ENCODE measurements around the gene PTPRCAP.

Gene PTPRCAP

DNA sequence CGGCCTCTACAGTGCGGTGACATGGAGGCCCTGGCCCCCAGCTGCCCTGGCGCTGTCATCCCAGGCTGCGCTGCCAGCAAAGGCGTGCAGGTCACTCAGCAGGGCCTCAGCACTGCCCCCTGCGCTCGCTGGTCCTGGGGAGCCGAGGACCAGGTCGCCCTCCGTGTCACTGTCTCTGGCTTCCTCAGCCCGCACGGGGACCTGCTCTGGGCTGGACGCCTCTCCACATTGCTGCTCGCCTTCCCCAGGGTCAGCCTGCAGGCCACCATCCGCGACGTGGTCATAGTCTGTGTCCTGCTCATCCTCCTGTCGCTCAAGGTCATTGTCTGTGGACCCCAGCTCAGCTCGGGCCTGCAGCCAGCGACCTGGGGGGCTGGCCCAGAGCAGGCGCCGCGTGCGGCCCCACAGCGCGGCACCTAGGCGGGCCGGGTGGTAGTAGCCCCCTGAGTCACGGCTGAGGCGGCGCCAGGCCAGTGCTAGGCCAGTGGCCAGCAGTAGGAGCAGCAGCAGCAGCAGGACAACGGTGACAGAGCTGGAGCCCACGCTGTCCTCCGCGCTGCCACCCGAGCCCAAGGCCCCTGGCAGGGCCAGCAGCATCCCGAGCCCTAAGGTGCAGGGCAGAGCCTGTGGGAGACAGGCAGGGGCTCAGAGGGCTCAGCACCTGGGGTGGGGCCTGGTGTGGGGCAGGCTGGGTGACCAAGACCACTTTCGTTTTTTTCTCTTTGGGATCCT lies 1.6 kb downstream of the PTPRCAP start:
- Histone ChIP-seq H3K27ac (peak overlapping the region; percentile 60 to 71), H3K4me1 (peaks cover 0 to 39% (median 23%) of the 10 kb centered on the region in 4 donors), H3K9me3 (no peaks in the 10 kb centered on the region), H3K36me3 (peaks cover 26 to 99% (median 83%) of the 10 kb centered on the region in 3 donors), H3K27me3 (no peaks in the 10 kb centered on the region), H3K4me3 (no peak overlapping the region)
- TF ChIP-seq CTCF (IDR thresholded peaks at IDR 0.05): no peak
- intact Hi-C loops (cut with DNase I; ENCODE audit: low total_unique reads): no loop called here
- DNase-seq: peak in 1 of 2 donors; percentile 66

- peaks cover 33 to 99% (median 81%) of the 10 kb centered on the region in 3 donors for H3K36me3 ChIP-seq
- no peak for DNase-seq
- intact Hi-C loops (cut with DNase I; ENCODE audit: low total_unique reads): no loop called here
- no peak overlapping the region for H3K4me3 ChIP-seq
- no peaks in the 10 kb centered on the region for H3K9me3 ChIP-seq
- no peaks in the 10 kb centered on the region for H3K27me3 ChIP-seq
- no peak for TF ChIP-seq CTCF (IDR thresholded peaks at IDR 0.05)
- peaks cover 0 to 33% (median 18%) of the 10 kb centered on the region in 4 donors for H3K4me1 ChIP-seq
- H3K27ac ChIP-seq: peak overlapping the region; percentile 60 to 71
Observed at GRCh38 chr11:67435031-67435726, 2.3 kb downstream of the PTPRCAP start.

DNA sequence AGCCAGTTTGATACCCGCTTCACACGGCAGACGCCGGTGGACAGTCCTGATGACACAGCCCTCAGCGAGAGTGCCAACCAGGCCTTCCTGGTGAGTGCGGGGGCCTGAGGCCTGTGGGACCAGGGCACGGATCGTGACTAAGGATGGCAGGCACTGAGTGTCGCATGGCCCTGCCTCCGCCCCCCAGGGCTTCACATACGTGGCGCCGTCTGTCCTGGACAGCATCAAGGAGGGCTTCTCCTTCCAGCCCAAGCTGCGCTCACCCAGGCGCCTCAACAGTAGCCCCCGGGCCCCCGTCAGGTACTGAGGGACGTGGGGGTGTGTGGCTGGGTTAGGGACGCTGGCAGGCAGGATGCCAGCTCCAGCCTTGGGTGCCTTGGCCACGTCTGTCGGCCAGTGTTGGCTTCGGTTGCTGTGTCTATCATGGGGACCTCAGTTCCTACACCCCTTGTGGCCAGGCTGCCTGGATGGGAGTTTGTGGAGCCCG lies 3.0 kb downstream of the PTPRCAP start:
- Histone ChIP-seq H3K4me3 (no peak overlapping the region), H3K9me3 (no peaks in the 10 kb centered on the region), H3K27me3 (no peaks in the 10 kb centered on the region), H3K36me3 (peaks cover 34 to 95% (median 76%) of the 10 kb centered on the region in 3 donors), H3K27ac (peak overlapping the region in 1 of 2 donors; percentile 71), H3K4me1 (peaks cover 0 to 33% (median 20%) of the 10 kb centered on the region in 4 donors)
- intact Hi-C loops (cut with DNase I; ENCODE audit: low total_unique reads): no loop called here
- no peak for TF ChIP-seq CTCF (IDR thresholded peaks at IDR 0.05)
- no peak for DNase-seq

DNA sequence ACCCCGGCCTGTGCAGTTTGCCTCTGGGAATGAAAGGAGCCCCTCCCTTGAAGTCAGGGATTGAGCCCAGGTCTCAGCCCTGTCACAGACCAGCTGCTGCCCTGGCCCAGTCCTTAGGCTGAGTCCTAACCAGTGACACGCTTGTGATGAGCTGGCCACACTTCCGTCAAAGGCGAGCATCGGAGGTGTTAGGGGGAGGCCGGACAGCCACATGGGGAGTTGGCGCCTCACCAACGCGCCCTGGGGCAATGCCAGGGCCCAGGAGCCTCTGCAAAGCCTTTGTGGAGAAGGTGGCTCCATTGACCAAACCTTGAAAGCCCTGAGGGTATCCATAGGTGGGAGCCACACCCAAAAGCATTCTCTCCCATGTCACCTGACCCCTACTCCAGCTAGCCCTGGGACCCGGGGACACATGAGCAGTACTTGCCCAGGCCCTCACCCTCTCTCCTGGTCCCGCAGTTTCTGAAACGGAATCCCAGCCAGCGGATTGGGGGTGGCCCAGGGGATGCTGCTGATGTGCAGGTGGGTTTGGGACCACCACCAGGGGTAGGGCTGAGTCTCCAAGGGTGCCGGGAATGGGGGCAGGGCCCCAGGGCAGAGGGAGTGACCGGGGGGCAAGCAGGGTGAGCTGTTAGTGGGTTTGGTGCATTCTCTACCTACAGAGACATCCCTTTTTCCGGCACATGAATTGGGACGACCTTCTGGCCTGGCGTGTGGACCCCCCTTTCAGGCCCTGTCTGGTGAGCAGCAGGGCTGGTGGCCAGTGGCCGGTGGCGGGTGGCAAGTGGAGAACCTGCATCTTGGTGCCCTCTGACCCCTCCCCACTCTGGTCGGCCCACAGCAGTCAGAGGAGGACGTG lies 3.7 kb downstream of the PTPRCAP start:
- DNase-seq: no peak
- H3K4me3 ChIP-seq: no peak overlapping the region
- H3K27me3 ChIP-seq: no peaks in the 10 kb centered on the region
- peaks cover 34 to 90% (median 75%) of the 10 kb centered on the region in 3 donors for H3K36me3 ChIP-seq
- no peak overlapping the region for H3K27ac ChIP-seq
- intact Hi-C loops (cut with DNase I; ENCODE audit: low total_unique reads): no loop called here
- peaks cover 0 to 35% (median 25%) of the 10 kb centered on the region in 4 donors for H3K4me1 ChIP-seq
- TF ChIP-seq CTCF (IDR thresholded peaks at IDR 0.05): no peak
- H3K9me3 ChIP-seq: no peaks in the 10 kb centered on the region

GRCh38 chr11:67432655-67433349 lies 4.7 kb downstream of the PTPRCAP start:
- Histone ChIP-seq H3K4me1 (peaks cover 0 to 39% (median 26%) of the 10 kb centered on the region in 4 donors), H3K9me3 (no peaks in the 10 kb centered on the region), H3K36me3 (peaks cover 34 to 80% (median 67%) of the 10 kb centered on the region in 3 donors), H3K27ac (no peak overlapping the region), H3K27me3 (no peaks in the 10 kb centered on the region), H3K4me3 (no peak overlapping the region)
- DNase-seq: no peak
- no peak for TF ChIP-seq CTCF (IDR thresholded peaks at IDR 0.05)
- intact Hi-C loops (cut with DNase I; ENCODE audit: low total_unique reads): no loop called here

All from tibial artery (tissue), 4 donors.